Measurements from ENCODE around the gene L3MBTL4.

DNA sequence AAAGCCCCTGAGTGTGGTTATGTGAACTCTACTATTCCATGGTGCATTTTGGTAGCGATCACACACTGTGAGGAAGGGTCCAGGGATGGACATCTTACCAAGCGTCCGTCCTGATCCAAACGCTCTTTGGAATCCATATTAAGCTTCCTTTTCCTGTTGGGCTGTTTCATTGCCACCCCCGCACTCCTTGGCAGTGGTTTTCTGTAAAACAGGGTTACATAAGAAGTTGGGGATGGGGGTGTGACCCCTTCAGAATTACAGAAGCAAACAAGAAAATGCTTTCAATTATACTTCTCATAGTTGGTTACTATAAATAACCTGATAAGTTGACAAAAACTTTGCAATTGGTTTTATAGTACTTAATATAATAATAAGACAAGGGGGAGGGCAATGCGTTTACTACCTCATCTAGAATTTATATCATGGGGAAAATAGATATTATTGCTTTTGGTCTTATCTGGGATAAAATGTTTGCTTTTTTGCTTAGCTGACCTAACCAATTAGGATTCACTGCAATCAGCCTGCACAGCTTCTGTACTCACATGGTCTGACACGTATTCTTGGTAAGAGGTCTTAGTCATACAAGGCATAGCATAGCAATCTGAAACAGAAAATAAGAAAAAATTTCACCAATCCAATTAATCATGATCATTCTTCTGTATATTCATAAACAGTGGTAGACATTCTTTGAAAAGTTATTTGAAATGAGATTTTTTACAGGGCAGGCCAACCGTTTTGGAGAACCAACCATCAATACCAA lies 103.1 kb downstream of the L3MBTL4 start:
- TF ChIP-seq, protein P1, sequence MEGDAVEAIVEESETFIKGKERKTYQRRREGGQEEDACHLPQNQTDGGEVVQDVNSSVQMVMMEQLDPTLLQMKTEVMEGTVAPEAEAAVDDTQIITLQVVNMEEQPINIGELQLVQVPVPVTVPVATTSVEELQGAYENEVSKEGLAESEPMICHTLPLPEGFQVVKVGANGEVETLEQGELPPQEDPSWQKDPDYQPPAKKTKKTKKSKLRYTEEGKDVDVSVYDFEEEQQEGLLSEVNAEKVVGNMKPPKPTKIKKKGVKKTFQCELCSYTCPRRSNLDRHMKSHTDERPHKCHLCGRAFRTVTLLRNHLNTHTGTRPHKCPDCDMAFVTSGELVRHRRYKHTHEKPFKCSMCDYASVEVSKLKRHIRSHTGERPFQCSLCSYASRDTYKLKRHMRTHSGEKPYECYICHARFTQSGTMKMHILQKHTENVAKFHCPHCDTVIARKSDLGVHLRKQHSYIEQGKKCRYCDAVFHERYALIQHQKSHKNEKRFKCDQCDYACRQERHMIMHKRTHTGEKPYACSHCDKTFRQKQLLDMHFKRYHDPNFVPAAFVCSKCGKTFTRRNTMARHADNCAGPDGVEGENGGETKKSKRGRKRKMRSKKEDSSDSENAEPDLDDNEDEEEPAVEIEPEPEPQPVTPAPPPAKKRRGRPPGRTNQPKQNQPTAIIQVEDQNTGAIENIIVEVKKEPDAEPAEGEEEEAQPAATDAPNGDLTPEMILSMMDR (IDR thresholded peaks at IDR 0.05): no peak
- TF ChIP-seq TCF7L2 (IDR thresholded peaks at IDR 0.05; ENCODE audit: low read depth, low read length): no peak
- TF ChIP-seq, protein P2, sequence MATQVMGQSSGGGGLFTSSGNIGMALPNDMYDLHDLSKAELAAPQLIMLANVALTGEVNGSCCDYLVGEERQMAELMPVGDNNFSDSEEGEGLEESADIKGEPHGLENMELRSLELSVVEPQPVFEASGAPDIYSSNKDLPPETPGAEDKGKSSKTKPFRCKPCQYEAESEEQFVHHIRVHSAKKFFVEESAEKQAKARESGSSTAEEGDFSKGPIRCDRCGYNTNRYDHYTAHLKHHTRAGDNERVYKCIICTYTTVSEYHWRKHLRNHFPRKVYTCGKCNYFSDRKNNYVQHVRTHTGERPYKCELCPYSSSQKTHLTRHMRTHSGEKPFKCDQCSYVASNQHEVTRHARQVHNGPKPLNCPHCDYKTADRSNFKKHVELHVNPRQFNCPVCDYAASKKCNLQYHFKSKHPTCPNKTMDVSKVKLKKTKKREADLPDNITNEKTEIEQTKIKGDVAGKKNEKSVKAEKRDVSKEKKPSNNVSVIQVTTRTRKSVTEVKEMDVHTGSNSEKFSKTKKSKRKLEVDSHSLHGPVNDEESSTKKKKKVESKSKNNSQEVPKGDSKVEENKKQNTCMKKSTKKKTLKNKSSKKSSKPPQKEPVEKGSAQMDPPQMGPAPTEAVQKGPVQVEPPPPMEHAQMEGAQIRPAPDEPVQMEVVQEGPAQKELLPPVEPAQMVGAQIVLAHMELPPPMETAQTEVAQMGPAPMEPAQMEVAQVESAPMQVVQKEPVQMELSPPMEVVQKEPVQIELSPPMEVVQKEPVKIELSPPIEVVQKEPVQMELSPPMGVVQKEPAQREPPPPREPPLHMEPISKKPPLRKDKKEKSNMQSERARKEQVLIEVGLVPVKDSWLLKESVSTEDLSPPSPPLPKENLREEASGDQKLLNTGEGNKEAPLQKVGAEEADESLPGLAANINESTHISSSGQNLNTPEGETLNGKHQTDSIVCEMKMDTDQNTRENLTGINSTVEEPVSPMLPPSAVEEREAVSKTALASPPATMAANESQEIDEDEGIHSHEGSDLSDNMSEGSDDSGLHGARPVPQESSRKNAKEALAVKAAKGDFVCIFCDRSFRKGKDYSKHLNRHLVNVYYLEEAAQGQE (IDR thresholded peaks at IDR 0.05; ENCODE audit: insufficient read depth in 1 of 2, low read depth in 2 of 2, low read length in 1 of 2): no peak
- TF ChIP-seq POLR2AphosphoS5 (IDR thresholded peaks at IDR 0.05; ENCODE audit: low read depth, low read length): no peak

Measured in Panc1 (cell line).